Fibroblast of villous mesenchyme (primary cell): Measurements from ENCODE around the gene LIPN. TPM values are rescaled to one million over a fixed set of nuclear protein-coding genes. Genes with fewer than 3 reads are reported as not detected.

ENCODE experiments used
- DNase-seq: peaks from one replicate; pipeline ENCODE4 v3.0.0-alpha.2; 2010; ENCODE audit warnings: low read depth
- H3K4me3 ChIP-seq: 2 replicates; pipeline ENCODE4 v1.5.1; 2011; ENCODE audit warnings: low read depth, mild to moderate bottlenecking, low read length
- CTCF ChIP-seq: IDR thresholded peaks from 2 replicates; pipeline ENCODE4 v1.5.1; 2012; ENCODE audit warnings: low read depth, mild to moderate bottlenecking, low read length; ENCODE audit not compliant: insufficient read depth
- total RNA-seq: library from RNA; depleted of rRNA; stranded (reverse); fragments of >200 nt; gene quantifications from 2 replicates; pipeline ENCODE4 v1.2.3, GENCODE V29; 2012

LIPN gene
- total RNA-seq, 1 donor, result not detected

DNA sequence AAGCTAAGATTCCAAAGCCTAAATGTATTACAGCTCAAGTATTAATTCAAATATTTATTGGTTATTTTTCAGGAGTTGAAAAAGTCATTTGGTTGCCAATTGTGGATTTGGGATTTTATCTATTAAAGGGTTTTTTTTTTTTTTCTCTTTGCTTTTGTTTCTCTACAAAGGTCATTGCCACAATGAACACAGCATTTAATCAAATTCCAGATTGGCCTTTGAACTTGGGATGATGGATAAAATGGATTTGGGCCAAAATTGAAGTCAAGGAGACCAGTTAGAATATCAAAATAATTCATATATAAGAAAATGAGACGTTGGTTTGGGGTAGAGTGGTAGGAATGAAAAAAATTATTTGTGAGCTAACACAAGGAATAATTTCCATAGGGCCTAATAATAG, 9.6 kb downstream of the LIPN start:
- no peak for DNase-seq
- no peak for TF ChIP-seq CTCF
- no peak overlapping the region for H3K4me3 ChIP-seq

DNA sequence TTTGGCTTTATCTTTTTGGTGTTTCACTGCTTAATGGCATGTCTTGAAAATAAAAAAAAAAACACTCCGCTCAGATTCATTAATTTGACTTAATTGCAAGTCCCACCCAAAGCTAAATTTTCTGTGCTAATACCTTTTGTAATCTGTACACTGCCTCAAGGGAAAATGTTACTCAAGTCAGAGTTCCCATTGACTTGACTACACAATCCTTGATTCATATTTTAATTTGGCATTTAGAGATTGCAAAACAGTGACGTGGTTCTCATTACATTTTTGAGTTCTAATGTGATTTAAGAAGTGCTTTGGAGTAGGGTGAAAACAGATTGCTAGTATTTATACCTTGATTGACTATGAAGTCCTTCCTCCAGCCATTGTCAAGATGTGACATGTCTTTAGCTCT, 21.4 kb downstream of the LIPN start:
- H3K4me3 ChIP-seq, result no peak overlapping the region
- TF ChIP-seq CTCF, result no peak
- no peak for DNase-seq

- no peak for DNase-seq
- TF ChIP-seq CTCF, result no peak
- H3K4me3 ChIP-seq, result no peak overlapping the region
Observed at GRCh38 chr10:88782222-88782621, 22.4 kb downstream of the LIPN start.

DNA sequence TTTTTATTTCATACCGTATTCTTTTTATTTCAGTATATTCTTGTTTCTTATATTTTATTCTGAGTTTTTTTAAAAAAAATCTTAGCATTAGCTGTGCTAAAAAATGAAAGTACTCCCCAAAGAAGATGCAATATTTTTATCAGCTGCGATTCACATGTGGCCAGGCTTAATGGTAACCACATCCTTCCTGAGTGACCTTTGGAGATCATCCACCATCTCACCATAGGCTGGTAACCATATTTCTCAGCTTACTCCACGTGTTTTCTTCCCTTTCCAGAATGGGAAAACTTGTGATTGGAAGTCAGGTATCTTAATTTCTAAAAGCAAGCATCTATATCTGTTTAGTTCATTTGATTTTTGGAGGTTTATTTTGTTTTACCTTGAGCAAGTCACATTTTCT, 23.9 kb downstream of the LIPN start:
- TF ChIP-seq CTCF, result no peak
- no peak overlapping the region for H3K4me3 ChIP-seq
- DNase-seq, result peak; percentile 45

DNA sequence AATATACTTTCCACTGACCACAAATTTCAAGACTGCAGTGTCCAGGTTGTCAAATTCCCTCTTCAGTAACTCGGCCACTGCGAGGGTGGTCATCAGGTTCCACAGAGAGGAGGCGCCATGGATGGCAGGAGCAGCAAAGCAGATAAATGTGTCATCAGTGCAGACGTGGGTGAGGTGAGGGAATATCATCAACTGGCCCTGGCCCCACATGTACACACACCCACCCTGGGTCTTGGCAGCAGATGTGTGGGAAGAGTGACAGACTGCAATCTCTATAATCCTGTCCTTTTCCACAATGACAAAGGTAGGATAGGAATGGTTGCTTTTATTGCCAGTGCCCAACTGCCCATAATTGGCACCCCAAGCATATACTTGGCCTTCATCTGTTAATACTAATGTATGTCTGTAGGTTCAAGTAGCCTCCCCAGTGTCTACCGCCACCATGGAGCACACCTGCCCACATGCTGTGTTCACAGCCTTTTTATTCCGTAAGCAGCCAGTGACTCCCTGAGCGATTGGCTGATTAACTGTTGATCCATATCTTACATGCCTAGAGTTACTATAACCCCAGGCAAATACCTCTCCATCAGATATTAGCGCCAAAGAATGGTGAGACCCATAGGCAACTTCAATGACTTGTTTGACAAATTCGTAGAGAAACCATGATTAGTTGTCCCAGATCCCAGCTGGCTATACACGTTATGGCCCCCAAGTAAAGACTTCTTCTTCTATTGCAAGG, 26.4 kb downstream of the LIPN start:
- TF ChIP-seq CTCF, result no peak
- no peak overlapping the region for H3K4me3 ChIP-seq
- no peak for DNase-seq

GRCh38 chr10:88787463-88787862, 27.6 kb downstream of the LIPN start:
- TF ChIP-seq CTCF, result no peak
- DNase-seq, result no peak

DNA sequence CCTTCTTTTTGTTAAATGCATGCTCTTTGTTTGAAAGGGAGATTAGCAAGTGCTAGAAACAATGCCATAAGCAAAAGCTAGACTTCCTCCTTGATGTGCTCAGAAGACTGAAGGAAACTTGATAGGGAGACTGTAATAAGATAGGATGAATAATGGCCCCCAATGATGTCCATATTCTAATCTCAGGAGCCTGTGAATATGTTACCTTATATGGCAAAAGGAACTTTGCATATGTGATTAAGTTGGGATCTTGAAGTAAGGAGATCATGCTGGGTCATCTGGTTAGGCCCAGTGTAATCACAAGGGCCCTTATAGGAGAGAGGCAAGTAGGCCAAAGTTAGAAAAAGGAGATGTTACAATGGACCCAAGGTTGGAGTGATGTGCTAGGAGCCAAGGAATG, 29.1 kb downstream of the LIPN start:
- no peak for DNase-seq
- no peak for TF ChIP-seq CTCF
- no peak overlapping the region for H3K4me3 ChIP-seq

More at GRCh38 chr10:88787463-88787862, 27.6 kb downstream of the LIPN start:
- no peak overlapping the region for H3K4me3 ChIP-seq
